NCI-H524 treated with DMSO at 0.1 percent for 48 hours (cell line): ENCODE data around the gene TAP2.
"Not testable (repeated sequence)": the region's sequence is repeated elsewhere in the genome, so short reads cannot be mapped to it uniquely, and the experiment has no call there.

ENCODE experiments used
- DNase-seq: peaks from one replicate; lab custom pipeline; 2025; lab: John Stamatoyannopoulos, UW

The TAP2 gene

DNA sequence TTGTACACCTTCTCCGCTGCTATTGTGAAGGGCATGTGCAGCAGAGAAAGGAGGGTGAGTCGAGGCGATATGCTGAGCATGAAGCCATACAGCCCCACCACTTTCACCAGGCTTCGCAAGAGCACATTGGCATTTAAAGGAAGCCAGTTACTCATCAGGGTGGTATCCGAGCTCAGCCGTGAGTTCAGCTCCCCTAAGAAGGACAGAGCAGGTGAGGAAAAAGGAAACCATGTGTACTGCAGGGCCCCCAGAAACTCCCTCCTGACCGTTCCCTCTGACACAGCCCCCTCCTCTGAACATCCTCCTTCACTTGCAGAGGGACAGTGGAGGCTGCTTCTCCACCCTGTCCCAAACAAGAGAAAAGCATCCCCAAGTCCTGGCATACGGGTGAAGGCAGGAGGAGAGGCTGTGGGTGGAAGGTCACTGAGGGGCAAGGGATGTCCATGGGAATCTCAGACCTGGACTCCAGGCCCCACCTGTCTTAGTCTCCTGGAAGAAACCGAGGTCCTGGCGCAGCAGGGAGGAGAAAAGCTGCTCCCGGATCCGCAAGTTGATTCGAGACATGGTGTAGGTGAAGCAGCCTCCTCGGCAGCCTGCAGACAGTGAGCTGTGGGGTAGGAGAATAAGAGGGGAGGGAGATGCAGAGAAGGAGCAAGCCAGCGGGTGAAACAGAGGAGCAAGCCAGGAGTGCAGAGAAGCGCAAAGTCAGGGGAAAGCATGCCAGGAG lies 3.2 kb downstream of the TAP2 start:
- no peak for DNase-seq

DNA sequence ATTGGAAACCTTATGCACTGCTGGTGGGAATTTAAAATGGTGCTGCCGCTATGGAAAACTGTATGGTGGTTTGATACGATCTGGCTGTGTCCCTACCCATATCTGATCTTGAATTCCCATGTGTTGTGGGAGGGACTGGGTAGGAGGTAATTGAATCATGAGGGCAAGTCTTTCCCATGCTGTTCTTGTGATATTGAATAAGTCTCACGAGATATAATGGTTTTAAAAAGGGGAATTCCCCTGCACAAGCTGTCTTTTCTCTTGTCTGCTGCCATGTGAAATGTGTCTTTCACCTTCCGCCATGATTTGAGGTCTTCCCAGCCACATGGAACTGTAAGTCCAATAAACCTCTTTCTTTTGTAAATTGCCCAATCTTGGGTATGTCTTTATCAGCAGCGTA lies 4.9 kb downstream of the TAP2 start:
- no peak for DNase-seq

DNA sequence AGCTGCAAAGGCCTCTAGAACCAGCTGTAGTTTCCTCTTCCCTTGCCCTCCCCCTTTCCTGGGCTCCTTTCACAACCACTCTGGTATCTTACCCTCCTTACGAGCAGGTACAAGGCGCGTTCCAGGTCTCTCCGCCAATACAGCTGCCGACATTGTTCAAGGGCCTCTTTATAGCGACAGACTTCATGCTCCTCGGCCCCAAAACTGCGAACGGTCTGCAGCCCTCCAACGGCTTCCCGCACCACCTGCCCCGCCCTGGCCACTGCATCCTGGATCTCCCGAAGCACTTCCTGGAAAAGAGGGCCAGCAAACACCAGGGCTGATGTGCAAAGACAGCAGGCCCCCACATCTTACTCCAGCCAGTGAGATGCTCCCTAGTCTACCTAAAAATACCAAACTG lies 6.0 kb downstream of the TAP2 start:
- DNase-seq, result no peak

DNA sequence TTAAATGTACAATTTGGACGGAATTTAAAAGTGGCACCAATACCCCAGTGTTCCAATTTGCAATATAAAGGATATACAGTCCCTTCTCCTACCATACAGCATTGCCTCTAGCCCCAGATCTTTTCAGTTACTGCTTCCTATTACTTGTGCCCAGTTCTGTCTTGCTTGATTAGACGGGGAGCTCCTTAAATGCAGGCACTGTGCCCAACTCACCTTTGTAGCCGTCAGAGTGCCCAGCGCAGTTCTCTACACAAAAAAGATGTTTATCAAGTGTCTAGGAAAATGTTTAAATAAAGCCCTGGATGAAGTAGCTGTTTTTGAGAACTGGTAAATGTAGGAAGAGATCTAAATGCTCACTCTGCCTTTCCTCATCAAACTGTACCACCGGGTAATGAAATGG lies 7.6 kb downstream of the TAP2 start:
- DNase-seq, result no peak

DNA sequence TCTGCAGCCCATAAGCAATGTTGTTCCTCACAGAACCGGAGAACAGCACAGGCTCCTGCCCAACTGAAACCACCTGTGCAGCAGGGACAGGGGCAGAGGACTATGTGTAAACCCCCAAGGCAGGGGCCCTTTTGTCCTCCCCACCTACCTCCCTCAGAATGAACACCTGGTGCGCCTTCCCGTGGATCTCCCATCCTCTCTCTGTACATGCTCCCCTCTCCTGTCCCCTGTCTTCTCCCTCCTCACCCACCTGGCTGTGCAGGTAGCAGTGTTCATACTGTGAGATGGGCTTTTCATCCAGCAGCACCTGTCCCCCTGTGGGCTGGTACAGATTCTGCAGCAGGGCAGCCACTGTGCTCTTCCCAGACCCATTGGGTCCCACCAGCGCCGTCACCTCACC lies 8.5 kb downstream of the TAP2 start:
- DNase-seq, result no peak

DNA sequence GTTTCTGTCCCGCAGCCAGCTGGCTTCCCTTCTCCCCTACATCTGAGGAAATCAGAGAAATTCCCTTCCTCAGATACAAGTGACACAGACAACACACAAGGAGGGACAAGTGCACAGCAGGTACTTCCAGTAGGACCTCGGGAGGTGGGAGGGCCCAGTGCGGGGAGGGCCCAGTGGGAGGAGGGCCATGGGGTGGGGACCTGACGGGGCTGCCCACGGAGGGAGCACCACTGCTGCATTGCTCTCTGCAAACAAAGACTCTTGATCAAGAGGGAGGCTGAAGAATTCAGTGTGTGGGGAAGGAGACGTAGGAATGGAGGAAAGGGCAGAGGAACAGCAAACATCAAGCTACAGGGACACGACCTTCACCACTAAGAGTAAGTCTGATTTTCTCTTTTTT lies 9.0 kb downstream of the TAP2 start:
- no peak for DNase-seq

DNA sequence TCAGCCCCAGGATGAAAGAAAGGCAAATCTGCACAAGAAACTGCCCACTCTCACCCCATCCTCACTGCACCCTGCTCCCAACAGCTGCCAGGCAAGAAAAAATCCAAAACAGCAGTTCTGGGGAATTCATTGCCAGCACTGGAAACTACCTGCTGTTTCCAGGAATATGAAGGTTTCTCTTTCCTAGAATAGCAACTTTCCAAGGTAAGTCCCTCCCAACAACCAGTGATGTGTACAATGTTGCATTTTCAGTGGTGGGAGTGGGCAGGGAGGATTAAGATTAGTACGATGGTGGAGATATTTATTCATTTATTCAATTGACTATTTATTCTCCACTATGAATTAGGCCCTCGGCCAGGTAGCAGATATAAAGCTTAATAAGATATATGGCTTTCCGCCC lies 11.5 kb downstream of the TAP2 start:
- DNase-seq, result no peak

DNA sequence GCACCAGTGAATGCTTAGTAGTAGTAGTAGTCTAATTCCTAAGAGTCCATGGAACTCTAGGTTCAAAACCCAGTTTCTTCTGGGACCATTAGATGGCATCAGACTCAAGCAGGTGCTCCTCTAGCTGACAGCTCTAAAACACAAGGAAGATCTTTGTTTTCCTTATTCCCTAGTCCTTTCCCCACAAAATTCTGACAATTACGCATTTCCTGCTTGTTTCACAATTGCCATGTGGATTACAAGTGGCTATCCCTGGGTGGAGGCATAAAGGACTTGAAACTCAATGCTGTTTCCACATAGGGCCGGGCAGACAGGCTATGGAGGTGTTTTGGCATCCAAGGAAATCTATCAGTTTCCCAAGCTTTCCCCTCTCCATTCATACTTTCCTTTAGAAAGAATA lies 12.6 kb downstream of the TAP2 start:
- no peak for DNase-seq

DNA sequence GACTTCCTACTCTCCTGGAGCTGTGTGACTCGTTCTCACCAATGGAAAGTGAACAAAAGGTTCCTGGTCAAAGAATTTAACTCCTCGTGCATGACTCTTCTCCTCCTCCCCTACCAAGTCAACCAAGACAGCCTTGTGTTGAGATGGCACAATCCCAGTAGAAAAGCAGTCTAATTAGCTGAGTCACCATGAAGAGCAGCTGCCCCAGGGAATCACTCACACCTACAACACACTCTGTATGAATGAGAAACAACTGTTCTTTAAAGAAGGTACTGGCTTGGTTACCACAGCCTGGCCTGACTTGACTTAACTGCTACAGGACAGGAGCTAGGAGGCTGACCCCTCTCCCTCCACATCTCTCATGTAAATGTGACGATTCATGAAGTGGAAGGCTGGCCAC lies 18.8 kb downstream of the TAP2 start:
- DNase-seq, result no peak

DNA sequence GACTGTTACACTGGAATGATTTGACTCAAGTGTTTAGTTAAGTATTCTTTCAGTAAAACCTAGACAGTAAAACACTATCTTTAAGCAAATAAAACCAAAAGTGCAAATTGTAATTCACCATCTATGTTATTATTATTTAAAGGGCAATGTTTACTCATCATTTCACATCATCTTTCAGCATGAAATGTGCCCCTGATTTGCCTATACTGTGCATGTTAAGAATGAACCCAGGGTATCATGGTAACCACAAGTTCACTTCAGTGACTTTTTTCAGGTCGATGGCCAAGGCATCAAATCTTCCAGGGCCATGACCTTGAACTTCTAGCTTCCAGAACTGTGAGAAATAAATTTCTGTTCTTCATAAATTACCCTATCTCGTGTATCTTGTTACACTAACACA lies 19.7 kb downstream of the TAP2 start:
- no peak for DNase-seq

DNA sequence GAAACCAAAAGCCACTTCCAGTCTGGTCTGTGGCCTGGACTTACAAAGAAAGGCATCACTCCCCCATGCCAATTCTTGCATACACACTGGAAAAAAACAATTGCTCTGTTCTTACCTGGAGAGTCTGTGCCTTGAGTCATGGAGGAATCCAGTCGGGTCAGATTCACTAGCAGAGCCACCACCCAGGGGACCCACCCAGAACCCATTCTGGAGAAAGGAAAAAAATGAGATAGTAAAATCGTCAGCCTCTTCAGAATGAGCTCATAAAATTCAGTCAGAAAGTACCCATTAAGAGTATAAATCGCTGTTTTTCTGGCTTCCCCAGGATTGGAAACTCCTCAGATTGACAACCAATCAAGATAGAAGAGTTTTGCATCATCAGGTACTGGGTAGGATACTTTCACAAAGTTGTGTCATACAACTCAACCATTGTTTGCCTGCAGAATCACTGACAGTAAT lies 21.8 kb downstream of the TAP2 start, which contains the start of gene HLA-DOB:
HLA-DOB (minus strand) TSS at position 257 of the 459 bp plus-strand sequence; CDS start at position 206, 51 bp downstream.
- no peak for DNase-seq

DNA sequence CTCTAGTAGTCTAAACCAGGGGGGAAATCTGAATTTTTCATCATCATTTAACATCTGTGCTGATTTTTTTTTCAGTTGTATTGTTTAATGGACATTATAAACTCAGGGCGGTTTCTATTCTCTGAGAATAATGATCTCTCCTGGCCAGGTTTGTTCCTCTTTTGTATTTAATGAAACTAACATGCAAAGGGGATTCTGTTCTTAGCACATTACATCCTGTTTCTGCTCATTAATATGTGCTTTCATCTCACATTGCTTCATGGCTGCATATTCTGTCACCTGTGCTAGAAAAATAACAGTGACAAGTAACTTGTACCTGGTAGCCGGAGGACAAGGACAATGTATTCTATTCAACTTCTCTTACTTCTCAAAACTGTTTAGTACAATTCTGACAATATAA lies 22.5 kb downstream of the TAP2 start:
- no peak for DNase-seq

DNA sequence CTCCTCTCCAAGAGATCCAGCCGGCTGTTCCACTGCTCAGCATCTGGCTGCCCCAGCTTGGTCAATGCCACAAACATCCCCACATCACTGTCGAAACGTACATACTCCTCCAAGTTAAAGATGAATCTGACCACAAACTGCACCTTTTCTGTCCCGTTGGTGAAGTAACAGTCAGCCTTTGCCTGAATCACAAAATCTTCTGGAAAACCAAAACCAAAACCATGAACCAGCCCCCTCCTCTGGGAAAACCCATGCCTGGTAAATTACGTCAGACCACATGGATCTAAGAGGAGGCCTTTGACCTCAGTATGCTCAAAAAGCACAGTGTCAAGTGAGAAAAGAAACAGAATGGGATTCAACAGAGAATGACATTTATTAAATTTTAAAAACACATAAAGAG lies 23.4 kb downstream of the TAP2 start:
- no peak for DNase-seq

DNA sequence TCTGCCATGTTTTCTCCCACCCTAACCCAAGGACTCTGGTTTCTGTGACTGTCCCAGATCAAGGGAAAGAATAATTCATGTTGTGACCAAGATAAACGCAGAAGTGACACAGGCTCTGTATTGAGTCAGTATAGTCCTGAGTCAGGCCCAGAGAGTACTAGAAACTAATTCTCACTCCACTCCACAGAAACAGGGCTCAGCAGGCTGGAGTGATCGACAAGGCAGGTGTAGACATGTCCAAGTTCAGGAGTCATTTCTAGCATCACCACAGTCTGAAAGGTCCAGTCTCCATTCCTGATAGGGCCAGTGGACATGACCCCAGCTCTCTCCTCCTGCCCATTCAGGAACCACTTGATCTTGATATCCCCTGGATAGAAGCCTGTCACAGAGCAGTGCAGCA lies 24.4 kb downstream of the TAP2 start:
- DNase-seq, result no peak

DNA sequence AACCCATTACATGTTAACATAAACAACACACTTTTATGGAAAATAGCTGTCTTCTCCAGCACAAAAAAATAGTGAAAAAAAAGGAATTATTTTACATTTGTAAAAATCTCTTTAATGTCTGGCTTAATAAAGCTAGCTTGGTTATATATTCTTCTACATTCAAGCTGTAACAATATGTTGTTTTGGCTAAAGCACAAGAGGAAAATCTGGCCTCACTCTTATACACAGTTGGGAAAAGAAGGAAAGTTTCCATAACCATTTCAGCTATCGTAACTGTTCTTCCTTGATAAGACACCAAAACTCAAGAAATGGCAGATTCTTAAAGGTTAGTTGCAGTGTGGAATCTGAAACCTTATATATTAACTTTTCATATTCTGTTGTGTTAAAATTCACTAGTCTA lies 29.4 kb downstream of the TAP2 start:
- no peak for DNase-seq

DNA sequence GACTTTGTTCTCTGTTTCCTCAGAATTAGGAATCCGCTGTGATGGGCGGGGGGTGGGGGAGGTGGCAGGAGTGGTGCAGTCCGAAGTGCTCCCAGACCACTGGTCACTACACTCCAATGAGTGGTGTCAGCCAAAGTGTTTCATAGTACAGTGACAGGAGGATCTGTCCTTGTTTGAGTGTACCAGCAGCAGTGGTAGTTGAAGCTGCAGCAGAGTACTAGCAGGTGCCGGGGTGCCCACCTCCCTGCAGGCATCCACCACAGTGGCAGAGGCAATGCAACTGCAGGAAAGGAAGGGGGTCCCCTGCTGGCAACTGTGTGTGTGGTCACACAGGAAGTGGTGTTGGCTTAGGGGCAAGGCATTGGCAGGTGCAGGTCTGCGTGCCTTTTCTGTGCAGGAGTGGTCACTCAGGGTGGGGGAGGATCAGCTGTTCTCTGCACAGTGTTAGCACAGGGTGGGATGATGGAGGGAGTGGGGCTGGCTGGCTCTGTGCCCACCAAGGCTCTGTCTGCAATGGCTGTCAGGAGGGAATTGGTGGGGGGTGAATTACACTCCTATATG lies 31.4 kb downstream of the TAP2 start:
- DNase-seq, result no peak

DNA sequence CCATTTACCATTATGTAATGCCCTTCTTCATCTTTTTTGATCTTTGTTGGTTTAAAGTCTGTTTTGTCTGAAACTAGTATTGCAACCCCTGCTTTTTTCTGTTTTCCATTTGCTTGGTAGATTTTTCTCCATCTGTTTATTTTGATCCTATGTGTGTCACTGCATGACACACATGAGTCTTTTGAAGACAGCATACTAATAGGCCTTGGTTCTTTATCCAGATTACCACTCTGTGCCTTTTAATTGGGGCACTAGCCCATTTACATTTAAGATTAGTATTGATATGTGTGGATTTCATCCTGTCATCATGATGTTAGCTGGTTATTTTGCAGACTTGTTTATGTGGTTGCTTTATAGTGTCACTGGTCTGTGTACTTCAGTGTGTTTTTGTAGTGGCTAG lies 33.1 kb downstream of the TAP2 start:
- not testable (repeated sequence) for DNase-seq

DNA sequence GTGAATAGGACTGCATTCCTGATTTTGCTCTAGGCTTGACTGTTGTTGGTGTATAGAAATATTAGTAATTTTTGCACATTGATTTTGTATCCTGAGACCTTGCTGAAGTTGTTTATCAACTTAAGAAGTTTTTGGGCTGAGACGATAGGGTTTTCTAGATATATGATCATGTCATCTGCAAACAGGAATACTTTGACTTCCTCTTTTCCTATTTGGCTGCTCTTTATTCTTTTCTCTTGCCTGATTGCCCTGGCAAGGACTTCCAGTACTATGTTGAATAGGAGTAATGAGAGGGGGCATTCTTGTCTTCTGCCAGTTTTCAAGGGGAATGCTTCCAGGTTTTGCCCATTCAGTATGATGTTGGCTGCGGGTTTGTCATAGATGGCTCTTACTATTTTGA lies 35.1 kb downstream of the TAP2 start:
- DNase-seq, result no peak

DNA sequence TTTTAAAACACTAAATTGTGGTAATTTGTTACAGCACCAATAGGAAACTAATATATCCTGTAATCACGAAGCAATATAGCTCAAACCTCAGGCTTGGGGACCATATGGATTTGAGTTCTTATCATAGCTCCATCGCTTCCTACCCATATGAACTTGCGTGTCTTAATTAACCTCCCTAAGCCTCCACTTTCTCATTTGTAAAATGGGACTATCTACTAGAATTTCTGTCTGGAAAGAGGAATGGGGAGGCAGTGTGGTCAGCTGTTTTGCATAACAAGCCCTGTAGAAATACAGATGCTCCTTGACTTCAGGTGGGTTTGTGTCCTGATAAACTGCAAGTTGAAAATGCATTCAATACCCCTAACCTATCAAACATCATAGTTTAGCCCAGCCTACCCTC lies 38.8 kb downstream of the TAP2 start:
- DNase-seq, result no peak

DNA sequence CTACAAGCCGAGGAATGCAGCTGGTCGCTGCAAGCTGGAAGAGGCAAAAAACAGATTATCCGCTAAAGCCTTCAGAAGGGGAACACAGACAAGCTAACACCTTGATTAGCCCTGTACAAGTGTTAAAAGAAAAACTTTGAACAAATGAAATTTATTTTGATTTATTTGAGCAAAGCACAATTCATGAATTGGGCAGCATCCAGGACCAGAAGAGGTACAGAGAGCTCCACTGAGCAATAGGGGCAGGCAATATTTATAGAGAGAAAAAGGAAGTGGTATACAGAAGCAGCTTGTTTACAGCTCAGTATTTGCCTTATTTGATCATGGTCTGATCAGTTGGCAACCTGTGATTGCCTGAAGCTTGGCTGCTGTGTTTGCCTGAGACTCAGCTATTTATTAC lies 39.4 kb downstream of the TAP2 start:
- no peak for DNase-seq

DNA sequence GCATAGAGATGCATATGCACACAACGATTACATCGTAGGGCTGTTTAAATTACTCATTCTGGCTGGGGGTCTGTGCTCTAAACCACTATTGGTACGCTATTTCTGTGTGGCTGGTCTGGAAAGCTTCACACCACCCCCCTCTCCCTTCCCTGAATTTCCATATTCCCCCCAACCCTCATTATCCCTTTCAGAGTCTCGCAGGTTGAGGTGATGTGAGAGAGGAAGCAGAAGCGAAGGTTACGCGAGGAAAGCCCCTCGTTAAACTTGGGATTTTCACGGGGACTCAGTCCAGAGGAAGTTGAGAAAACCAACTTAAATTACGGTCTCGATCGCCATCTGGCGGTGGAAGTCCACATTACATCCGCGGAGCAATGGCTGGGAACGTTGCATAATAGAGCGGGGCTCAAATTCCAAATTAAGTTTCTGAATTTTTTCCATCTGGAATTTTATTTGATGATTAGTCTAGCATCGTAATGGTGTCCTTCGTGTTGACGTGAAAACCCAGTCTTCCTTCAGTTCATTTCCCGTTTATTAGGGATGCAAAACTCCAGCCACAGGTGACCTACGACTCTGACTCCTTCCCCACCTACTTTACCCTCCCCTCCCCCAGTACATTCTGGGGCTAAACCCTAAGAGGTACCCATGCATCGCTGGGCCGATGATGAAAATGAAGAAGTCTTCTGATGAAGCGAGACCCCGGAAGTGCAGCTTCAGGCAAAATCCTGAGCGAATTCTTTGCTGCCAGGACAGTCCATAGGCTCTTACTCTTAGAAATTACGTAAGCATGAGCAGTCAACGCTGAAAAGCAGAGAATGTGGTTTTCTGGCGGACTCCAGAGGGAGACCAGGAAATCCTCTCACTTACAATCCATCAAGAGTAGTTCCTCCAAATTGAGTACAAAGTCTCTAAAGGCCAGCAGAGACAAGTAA lies 41.4 kb downstream of the TAP2 start:
- DNase-seq, result peak; percentile 3

DNA sequence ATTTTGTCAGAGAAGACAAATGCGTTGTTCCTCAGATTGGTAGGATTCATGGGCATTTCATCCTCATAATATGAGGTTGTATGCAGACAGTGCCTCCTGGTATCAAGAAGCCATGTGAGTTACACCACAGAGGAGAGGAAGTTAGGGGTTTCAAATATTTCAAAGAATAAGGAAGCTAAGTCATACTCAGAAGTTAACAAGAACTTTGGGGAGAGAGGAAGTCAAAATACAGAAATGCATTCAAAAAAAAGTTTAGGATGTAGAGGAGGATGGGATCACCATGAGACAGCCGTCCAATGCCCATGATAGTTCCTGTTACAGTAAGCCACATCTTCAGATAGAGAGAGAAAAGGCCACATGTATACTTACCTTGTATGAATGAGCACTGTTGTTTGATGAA lies 44.0 kb downstream of the TAP2 start:
- DNase-seq, result no peak

DNA sequence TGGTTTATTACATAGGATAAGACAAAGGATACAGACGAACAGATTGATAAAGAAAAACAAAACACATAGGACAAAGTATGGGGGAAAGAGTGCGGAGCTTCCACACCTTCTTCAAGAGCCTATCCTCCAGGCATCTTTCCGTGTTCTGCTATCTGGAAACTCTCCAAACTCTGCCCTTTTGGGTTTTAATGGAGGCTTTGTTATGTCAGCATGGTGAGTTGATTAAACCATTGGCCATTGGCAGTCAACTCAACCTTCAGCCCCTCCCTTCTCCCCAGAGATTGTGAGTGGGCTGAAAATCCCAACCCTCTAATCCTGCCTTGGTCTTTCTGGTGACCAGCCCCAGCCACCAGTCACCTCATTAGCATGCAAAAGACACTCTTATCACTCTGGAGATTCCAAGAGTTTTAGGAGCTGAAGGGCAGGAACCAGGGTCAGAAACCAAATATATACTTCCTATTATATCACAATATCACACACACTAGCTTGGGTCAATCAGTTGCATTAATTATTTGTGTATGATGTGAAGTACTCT lies 45.6 kb downstream of the TAP2 start:
- DNase-seq, result no peak
